Activated CD8-positive, alpha-beta memory T cell treated with anti-CD3 and anti-CD28 coated beads for 36 hours (primary cell): ENCODE measurements around the gene PRMT6. TPM values are rescaled to one million over a fixed set of nuclear protein-coding genes. Genes with fewer than 3 reads are reported as not detected.
"Not testable (repeated sequence)": the region's sequence is repeated elsewhere in the genome, so short reads cannot be mapped to it uniquely, and the experiment has no call there.

Experiments used
- CTCF ChIA-PET: fragments of 350-600 bp; sonication (Branson Sonifier 250); formaldehyde crosslinking; loops from one replicate; lab custom pipeline; 2021; ENCODE audit warnings: antibody characterized with exemption; lab: Charles Lee
- POLR2A ChIA-PET: fragments of 350-600 bp; sonication (Branson Sonifier 250); formaldehyde crosslinking; loops from one replicate; lab custom pipeline; 2021; ENCODE audit warnings: antibody characterized with exemption; lab: Charles Lee
- total RNA-seq, 2 experiments: library from RNA; stranded (reverse); gene quantifications; one replicate each; pipeline ENCODE4 v1.2.3, GENCODE V29; 2021

The PRMT6 gene
- total RNA-seq, 2 experiments from 2014 or later, result 26.5 to 28.1 TPM

GRCh38 chr1:107081102-107081501 is 24.6 kb downstream of the PRMT6 start:
- ChIA-PET POLR2A (no interaction called here), CTCF (no interaction called here)

- ChIA-PET POLR2A (no interaction called here), CTCF (no interaction called here)
Measured at GRCh38 chr1:107091418-107091817, 34.9 kb downstream of the PRMT6 start.

- CTCF ChIA-PET, POLR2A ChIA-PET: not testable (repeated sequence)
Measured at GRCh38 chr1:107093395-107093794, 36.9 kb downstream of the PRMT6 start.

GRCh38 chr1:107095647-107096046 is 39.2 kb downstream of the PRMT6 start:
- POLR2A ChIA-PET, result no interaction called here
- CTCF ChIA-PET, result no interaction called here

- CTCF ChIA-PET, result no interaction called here
Measured at GRCh38 chr1:107096690-107097089, 40.2 kb downstream of the PRMT6 start.

GRCh38 chr1:107098961-107099360 is 42.5 kb downstream of the PRMT6 start:
- POLR2A ChIA-PET, result no interaction called here
- CTCF ChIA-PET, result no interaction called here

More at GRCh38 chr1:107096690-107097089, 40.2 kb downstream of the PRMT6 start:
- POLR2A ChIA-PET, result no interaction called here

- ChIA-PET POLR2A (no interaction called here), CTCF (no interaction called here)
Measured at GRCh38 chr1:107100331-107100984, 44.0 kb downstream of the PRMT6 start.

GRCh38 chr1:107105914-107106313 is 49.4 kb downstream of the PRMT6 start:
- CTCF ChIA-PET, result no interaction called here
- POLR2A ChIA-PET, result no interaction called here

Other genes with a start within 250 kb of the PRMT6 start
- gene NTNG1, start 84.4 kb downstream of the PRMT6 start, total RNA-seq, result under 1 TPM; 0.42 to 0.50 TPM